Measurements from ENCODE around the gene TMEM175.

Gene TMEM175

GRCh38 chr4:889516-889915 is 42.7 kb upstream of the TMEM175 start:
- Histone ChIP-seq H3K36me3 (ENCODE audit: control insufficient read depth, insufficient read depth, low read length) (peaks cover 63% of the 10 kb centered on the region), H3K4me1 (ENCODE audit: control insufficient read depth, insufficient read depth, low read length, poor library complexity, severe bottlenecking) (no peaks in the 10 kb centered on the region), H3K27me3 (replicated peaks; ENCODE audit: control insufficient read depth, insufficient read depth, low read length, poor library complexity, severe bottlenecking) (no peaks in the 10 kb centered on the region), H3K4me3 (ENCODE audit: insufficient read depth, low read depth, low read length, poor library complexity, severe bottlenecking) (no peak overlapping the region), H3K27ac (ENCODE audit: insufficient read depth, low read length, poor library complexity, severe bottlenecking) (no peak overlapping the region), H3K9me3 (ENCODE audit: control insufficient read depth, low read length) (no peaks in the 10 kb centered on the region)
- no peak for DNase-seq

GRCh38 chr4:890036-890695 is 42.1 kb upstream of the TMEM175 start:
- H3K4me3 ChIP-seq (ENCODE audit: insufficient read depth, low read depth, low read length, poor library complexity, severe bottlenecking), result no peak overlapping the region
- no peaks in the 10 kb centered on the region for H3K4me1 ChIP-seq (ENCODE audit: control insufficient read depth, insufficient read depth, low read length, poor library complexity, severe bottlenecking)
- H3K9me3 ChIP-seq (ENCODE audit: control insufficient read depth, low read length), result no peaks in the 10 kb centered on the region
- no peak for DNase-seq
- H3K27me3 ChIP-seq (replicated peaks; ENCODE audit: control insufficient read depth, insufficient read depth, low read length, poor library complexity, severe bottlenecking), result no peaks in the 10 kb centered on the region
- H3K36me3 ChIP-seq (ENCODE audit: control insufficient read depth, insufficient read depth, low read length), result peaks cover 66% of the 10 kb centered on the region
- H3K27ac ChIP-seq (ENCODE audit: insufficient read depth, low read length, poor library complexity, severe bottlenecking), result no peak overlapping the region

- Histone ChIP-seq H3K4me3 (ENCODE audit: insufficient read depth, low read depth, low read length, poor library complexity, severe bottlenecking) (no peak overlapping the region), H3K9me3 (ENCODE audit: control insufficient read depth, low read length) (no peaks in the 10 kb centered on the region), H3K27ac (ENCODE audit: insufficient read depth, low read length, poor library complexity, severe bottlenecking) (no peak overlapping the region), H3K27me3 (replicated peaks; ENCODE audit: control insufficient read depth, insufficient read depth, low read length, poor library complexity, severe bottlenecking) (no peaks in the 10 kb centered on the region), H3K4me1 (ENCODE audit: control insufficient read depth, insufficient read depth, low read length, poor library complexity, severe bottlenecking) (no peaks in the 10 kb centered on the region), H3K36me3 (ENCODE audit: control insufficient read depth, insufficient read depth, low read length) (peaks cover 69% of the 10 kb centered on the region)
- no peak for DNase-seq
Observed at GRCh38 chr4:891747-892146, 40.5 kb upstream of the TMEM175 start.

GRCh38 chr4:892780-893179 is 39.5 kb upstream of the TMEM175 start:
- no peaks in the 10 kb centered on the region for H3K9me3 ChIP-seq (ENCODE audit: control insufficient read depth, low read length)
- DNase-seq, result no peak
- no peak overlapping the region for H3K4me3 ChIP-seq (ENCODE audit: insufficient read depth, low read depth, low read length, poor library complexity, severe bottlenecking)
- no peaks in the 10 kb centered on the region for H3K4me1 ChIP-seq (ENCODE audit: control insufficient read depth, insufficient read depth, low read length, poor library complexity, severe bottlenecking)
- no peak overlapping the region for H3K27ac ChIP-seq (ENCODE audit: insufficient read depth, low read length, poor library complexity, severe bottlenecking)
- no peaks in the 10 kb centered on the region for H3K27me3 ChIP-seq (replicated peaks; ENCODE audit: control insufficient read depth, insufficient read depth, low read length, poor library complexity, severe bottlenecking)
- H3K36me3 ChIP-seq (ENCODE audit: control insufficient read depth, insufficient read depth, low read length), result peaks cover 77% of the 10 kb centered on the region

- H3K36me3 ChIP-seq (ENCODE audit: control insufficient read depth, insufficient read depth, low read length), result peaks cover 74% of the 10 kb centered on the region
- DNase-seq, result no peak
Observed at GRCh38 chr4:893276-893994, 38.8 kb upstream of the TMEM175 start.

GRCh38 chr4:893995-894705 is 38.1 kb upstream of the TMEM175 start:
- Histone ChIP-seq H3K36me3 (ENCODE audit: control insufficient read depth, insufficient read depth, low read length) (peaks cover 67% of the 10 kb centered on the region), H3K4me1 (ENCODE audit: control insufficient read depth, insufficient read depth, low read length, poor library complexity, severe bottlenecking) (no peaks in the 10 kb centered on the region), H3K4me3 (ENCODE audit: insufficient read depth, low read depth, low read length, poor library complexity, severe bottlenecking) (no peak overlapping the region)

More at GRCh38 chr4:893276-893994, 38.8 kb upstream of the TMEM175 start:
- Histone ChIP-seq H3K9me3 (ENCODE audit: control insufficient read depth, low read length) (no peaks in the 10 kb centered on the region), H3K27me3 (replicated peaks; ENCODE audit: control insufficient read depth, insufficient read depth, low read length, poor library complexity, severe bottlenecking) (no peaks in the 10 kb centered on the region), H3K4me1 (ENCODE audit: control insufficient read depth, insufficient read depth, low read length, poor library complexity, severe bottlenecking) (no peaks in the 10 kb centered on the region), H3K4me3 (ENCODE audit: insufficient read depth, low read depth, low read length, poor library complexity, severe bottlenecking) (no peak overlapping the region), H3K27ac (ENCODE audit: insufficient read depth, low read length, poor library complexity, severe bottlenecking) (no peak overlapping the region)

GRCh38 chr4:895596-895995 is 36.7 kb upstream of the TMEM175 start:
- H3K4me3 ChIP-seq (ENCODE audit: insufficient read depth, low read depth, low read length, poor library complexity, severe bottlenecking), result no peak overlapping the region
- H3K9me3 ChIP-seq (ENCODE audit: control insufficient read depth, low read length), result no peaks in the 10 kb centered on the region
- no peaks in the 10 kb centered on the region for H3K27me3 ChIP-seq (replicated peaks; ENCODE audit: control insufficient read depth, insufficient read depth, low read length, poor library complexity, severe bottlenecking)
- H3K4me1 ChIP-seq (ENCODE audit: control insufficient read depth, insufficient read depth, low read length, poor library complexity, severe bottlenecking), result no peaks in the 10 kb centered on the region
- peaks cover 62% of the 10 kb centered on the region for H3K36me3 ChIP-seq (ENCODE audit: control insufficient read depth, insufficient read depth, low read length)
- no peak overlapping the region for H3K27ac ChIP-seq (ENCODE audit: insufficient read depth, low read length, poor library complexity, severe bottlenecking)
- DNase-seq, result no peak

More at GRCh38 chr4:893995-894705, 38.1 kb upstream of the TMEM175 start:
- Histone ChIP-seq H3K9me3 (ENCODE audit: control insufficient read depth, low read length) (no peaks in the 10 kb centered on the region), H3K27ac (ENCODE audit: insufficient read depth, low read length, poor library complexity, severe bottlenecking) (no peak overlapping the region), H3K27me3 (replicated peaks; ENCODE audit: control insufficient read depth, insufficient read depth, low read length, poor library complexity, severe bottlenecking) (no peaks in the 10 kb centered on the region)
- no peak for DNase-seq

- Histone ChIP-seq H3K27me3 (replicated peaks; ENCODE audit: control insufficient read depth, insufficient read depth, low read length, poor library complexity, severe bottlenecking) (no peaks in the 10 kb centered on the region), H3K4me1 (ENCODE audit: control insufficient read depth, insufficient read depth, low read length, poor library complexity, severe bottlenecking) (no peaks in the 10 kb centered on the region), H3K27ac (ENCODE audit: insufficient read depth, low read length, poor library complexity, severe bottlenecking) (no peak overlapping the region), H3K4me3 (ENCODE audit: insufficient read depth, low read depth, low read length, poor library complexity, severe bottlenecking) (no peak overlapping the region), H3K9me3 (ENCODE audit: control insufficient read depth, low read length) (no peaks in the 10 kb centered on the region), H3K36me3 (ENCODE audit: control insufficient read depth, insufficient read depth, low read length) (peaks cover 60% of the 10 kb centered on the region)
- DNase-seq, result no peak
Observed at GRCh38 chr4:896216-896615, 36.0 kb upstream of the TMEM175 start.

GRCh38 chr4:896630-897029 is 35.6 kb upstream of the TMEM175 start:
- Histone ChIP-seq H3K4me1 (ENCODE audit: control insufficient read depth, insufficient read depth, low read length, poor library complexity, severe bottlenecking) (no peaks in the 10 kb centered on the region), H3K36me3 (ENCODE audit: control insufficient read depth, insufficient read depth, low read length) (peaks cover 60% of the 10 kb centered on the region), H3K9me3 (ENCODE audit: control insufficient read depth, low read length) (no peaks in the 10 kb centered on the region), H3K4me3 (ENCODE audit: insufficient read depth, low read depth, low read length, poor library complexity, severe bottlenecking) (no peak overlapping the region), H3K27me3 (replicated peaks; ENCODE audit: control insufficient read depth, insufficient read depth, low read length, poor library complexity, severe bottlenecking) (no peaks in the 10 kb centered on the region), H3K27ac (ENCODE audit: insufficient read depth, low read length, poor library complexity, severe bottlenecking) (no peak overlapping the region)
- DNase-seq, result no peak

GRCh38 chr4:898123-898522 is 34.1 kb upstream of the TMEM175 start:
- Histone ChIP-seq H3K9me3 (ENCODE audit: control insufficient read depth, low read length) (no peaks in the 10 kb centered on the region), H3K4me3 (ENCODE audit: insufficient read depth, low read depth, low read length, poor library complexity, severe bottlenecking) (no peak overlapping the region), H3K27ac (ENCODE audit: insufficient read depth, low read length, poor library complexity, severe bottlenecking) (no peak overlapping the region), H3K27me3 (replicated peaks; ENCODE audit: control insufficient read depth, insufficient read depth, low read length, poor library complexity, severe bottlenecking) (no peaks in the 10 kb centered on the region), H3K4me1 (ENCODE audit: control insufficient read depth, insufficient read depth, low read length, poor library complexity, severe bottlenecking) (no peaks in the 10 kb centered on the region), H3K36me3 (ENCODE audit: control insufficient read depth, insufficient read depth, low read length) (peaks cover 55% of the 10 kb centered on the region)
- no peak for DNase-seq
